GM19372 (cell line): ENCODE data around the gene PPIB.
"Not testable (repeated sequence)": the region's sequence is repeated elsewhere in the genome, so short reads cannot be mapped to it uniquely, and the experiment has no call there.

Experiments used
- ATAC-seq: cut with Tn5 transposase; IDR thresholded peaks from one replicate; pipeline ENCODE4 v1.9.1; 2021; ENCODE audit warnings: mild to moderate bottlenecking, low read depth, moderate library complexity; ENCODE audit not compliant: unreplicated experiment

The PPIB gene

GRCh38 chr15:64111679-64112050, 51.2 kb downstream of the PPIB start:
- ATAC-seq, result no peak

GRCh38 chr15:64110950-64111678, 51.7 kb downstream of the PPIB start:
- ATAC-seq, result no peak

DNA sequence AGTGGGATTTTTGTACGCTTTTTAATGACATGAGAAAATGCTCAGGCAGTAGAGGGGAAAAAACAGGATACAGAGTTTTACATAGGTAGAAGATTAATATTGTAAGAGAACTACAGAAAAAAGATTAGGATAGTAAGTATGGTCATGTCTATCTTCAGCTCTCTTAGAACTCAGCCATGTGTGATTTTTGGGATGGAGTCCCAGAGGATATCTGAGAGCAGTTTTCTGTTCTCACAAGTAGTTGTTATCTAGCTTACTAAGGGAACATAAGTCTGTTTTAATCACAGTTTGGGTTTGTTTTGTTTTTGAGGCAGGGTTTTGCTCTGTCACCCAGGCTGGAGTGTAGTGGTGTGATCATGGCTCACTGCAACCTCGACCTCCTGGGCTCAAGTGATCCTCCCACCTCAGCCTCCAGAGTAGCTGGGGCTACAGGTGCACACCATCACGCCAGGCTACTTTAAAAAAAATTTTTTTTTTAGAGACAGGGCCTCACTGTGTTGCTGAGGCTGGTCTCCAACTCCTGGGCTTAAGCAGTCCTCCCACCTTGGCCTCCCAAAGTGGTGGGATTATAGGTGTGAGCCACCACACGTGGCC, 52.6 kb downstream of the PPIB start:
- ATAC-seq, result not testable (repeated sequence)

GRCh38 chr15:64107337-64107736, 55.5 kb downstream of the PPIB start:
- no peak for ATAC-seq
